Measurements from ENCODE around the gene DNAJB8. TPM values are rescaled to one million over a fixed set of nuclear protein-coding genes. Genes with fewer than 3 reads are reported as not detected.

The DNAJB8 gene
- polyA plus RNA-seq, 2 of the 4 experiments (the other 2 are of a cell fraction), result not detected

- peak overlapping the region; percentile 68 to 86 for H3K27ac ChIP-seq
- H3K4me1 ChIP-seq, result peaks cover 25% of the 10 kb centered on the region
- H3K9me3 ChIP-seq, result no peaks in the 10 kb centered on the region
- TF ChIP-seq MYC (IDR thresholded peaks at IDR 0.05; ENCODE audit: borderline replicate concordance, low read length) (no peak), NPAS2 (CRISPR knock-in tag; IDR thresholded peaks at IDR 0.05; ENCODE audit: borderline replicate concordance) (no peak), ZC3H11A (IDR thresholded peaks at IDR 0.05) (no peak), JUNB (IDR thresholded peaks at IDR 0.05) (no peak), POLR2AphosphoS2 (conservative IDR thresholded peaks at IDR 0.05; ENCODE audit: low read length) (no peak), MAFK (IDR thresholded peaks at IDR 0.05; ENCODE audit: partially characterized antibody) (no peak), TFCP2L1 (CRISPR knock-in tag; IDR thresholded peaks at IDR 0.05) (no peak), RARB (CRISPR knock-in tag; IDR thresholded peaks at IDR 0.05) (no peak), NFE2L2 (conservative IDR thresholded peaks at IDR 0.05; ENCODE audit: low read length) (no peak), ZFP36 (IDR thresholded peaks at IDR 0.05; ENCODE audit: borderline replicate concordance, partially characterized antibody) (no peak), POLR2A (IDR thresholded peaks at IDR 0.05; ENCODE audit: low read length) (no peak), CHD2 (IDR thresholded peaks at IDR 0.05; ENCODE audit: low read length, partially characterized antibody) (no peak), EHF (CRISPR knock-in tag; IDR thresholded peaks at IDR 0.05) (no peak), PBX3 (IDR thresholded peaks at IDR 0.05) (no peak), RFX5 (IDR thresholded peaks at IDR 0.05) (no peak), EP300 (IDR thresholded peaks at IDR 0.05) (no peak)
- TF ChIP-seq, protein P1, sequence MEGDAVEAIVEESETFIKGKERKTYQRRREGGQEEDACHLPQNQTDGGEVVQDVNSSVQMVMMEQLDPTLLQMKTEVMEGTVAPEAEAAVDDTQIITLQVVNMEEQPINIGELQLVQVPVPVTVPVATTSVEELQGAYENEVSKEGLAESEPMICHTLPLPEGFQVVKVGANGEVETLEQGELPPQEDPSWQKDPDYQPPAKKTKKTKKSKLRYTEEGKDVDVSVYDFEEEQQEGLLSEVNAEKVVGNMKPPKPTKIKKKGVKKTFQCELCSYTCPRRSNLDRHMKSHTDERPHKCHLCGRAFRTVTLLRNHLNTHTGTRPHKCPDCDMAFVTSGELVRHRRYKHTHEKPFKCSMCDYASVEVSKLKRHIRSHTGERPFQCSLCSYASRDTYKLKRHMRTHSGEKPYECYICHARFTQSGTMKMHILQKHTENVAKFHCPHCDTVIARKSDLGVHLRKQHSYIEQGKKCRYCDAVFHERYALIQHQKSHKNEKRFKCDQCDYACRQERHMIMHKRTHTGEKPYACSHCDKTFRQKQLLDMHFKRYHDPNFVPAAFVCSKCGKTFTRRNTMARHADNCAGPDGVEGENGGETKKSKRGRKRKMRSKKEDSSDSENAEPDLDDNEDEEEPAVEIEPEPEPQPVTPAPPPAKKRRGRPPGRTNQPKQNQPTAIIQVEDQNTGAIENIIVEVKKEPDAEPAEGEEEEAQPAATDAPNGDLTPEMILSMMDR (IDR thresholded peaks at IDR 0.05), result no peak
- H3K4me2 ChIP-seq, result peak overlapping the region; percentile 66
- DNase-seq (ENCODE audit: low read depth in 1 of 2, low spot score in 1 of 2) (no peak), ATAC-seq (peak in 1 of 2 experiments; percentile 13; a peak in 2 of 6 replicates), FAIRE-seq (no peak)
- no peak overlapping the region for H3K4me3 ChIP-seq
- ChIA-PET POLR2A (no interaction called here), CTCF (interaction anchor here (0.6 to 2.4 kb wide), 3 partner anchors 10 to 409 kb away, joined by 3 to 10 read pairs (median 4); no protein-coding TSS in a partner anchor)
- WGBS (ENCODE audit: missing lambda C conversion rate), result 84% methylated on average over 8 of the region's 19 CpGs
Observed at GRCh38 chr3:128415773-128416577, 50.7 kb downstream of the DNAJB8 start.

DNA sequence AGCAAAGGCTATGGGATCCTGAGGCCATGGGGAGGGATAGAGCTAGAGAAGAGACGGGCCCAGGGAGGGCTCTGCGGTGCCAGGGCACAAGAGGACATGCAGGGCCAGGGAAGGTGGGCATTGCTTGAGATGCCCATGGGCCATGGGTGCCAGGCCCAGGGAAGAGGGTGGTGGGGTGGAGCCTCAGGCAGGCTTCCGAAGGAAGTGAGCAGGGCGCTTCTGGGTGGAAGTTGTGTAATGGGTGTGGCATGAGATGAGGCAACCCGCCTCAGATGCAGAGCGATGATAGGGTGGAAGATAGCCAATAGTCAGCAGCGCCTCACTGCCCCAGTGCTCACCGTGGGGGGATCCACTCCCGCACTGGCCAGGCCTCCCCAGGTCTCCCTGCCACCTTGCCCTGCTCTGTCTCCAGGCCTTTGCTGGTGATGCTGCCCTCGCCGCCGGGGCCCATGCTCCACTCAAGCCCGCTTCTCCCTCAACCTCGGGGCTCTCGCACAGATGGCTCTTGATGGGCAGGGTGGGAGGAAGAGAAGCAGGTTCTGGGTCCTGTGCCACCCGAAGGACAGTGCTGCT is 51.4 kb downstream of the DNAJB8 start:
- TF ChIP-seq, protein P1 (IDR thresholded peaks at IDR 0.05), result no peak
- TF ChIP-seq CBX8 (IDR thresholded peaks at IDR 0.05), result no peak
- TF ChIP-seq POLR2AphosphoS2 (conservative IDR thresholded peaks at IDR 0.05; ENCODE audit: low read length), result no peak
- TF ChIP-seq BHLHE40 (IDR thresholded peaks at IDR 0.05; ENCODE audit: low read depth, low read length), result no peak
- TF ChIP-seq POLR2A (IDR thresholded peaks at IDR 0.05; ENCODE audit: low read length), result no peak
- TF ChIP-seq MAZ (IDR thresholded peaks at IDR 0.05; ENCODE audit: borderline replicate concordance, low read depth, low read length), result no peak
- TF ChIP-seq FOXS1 (CRISPR knock-in tag; IDR thresholded peaks at IDR 0.05), result no peak
- TF ChIP-seq CBX2 (IDR thresholded peaks at IDR 0.05; ENCODE audit: borderline replicate concordance, low read depth), result no peak
- TF ChIP-seq, protein P2, sequence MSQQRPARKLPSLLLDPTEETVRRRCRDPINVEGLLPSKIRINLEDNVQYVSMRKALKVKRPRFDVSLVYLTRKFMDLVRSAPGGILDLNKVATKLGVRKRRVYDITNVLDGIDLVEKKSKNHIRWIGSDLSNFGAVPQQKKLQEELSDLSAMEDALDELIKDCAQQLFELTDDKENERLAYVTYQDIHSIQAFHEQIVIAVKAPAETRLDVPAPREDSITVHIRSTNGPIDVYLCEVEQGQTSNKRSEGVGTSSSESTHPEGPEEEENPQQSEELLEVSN (IDR thresholded peaks at IDR 0.05; ENCODE audit: borderline replicate concordance, low read depth), result no peak
- no peak for TF ChIP-seq SREBF2 (IDR thresholded peaks at IDR 0.05)
- TF ChIP-seq MYC (IDR thresholded peaks at IDR 0.05; ENCODE audit: borderline replicate concordance, low read length), result no peak
- TF ChIP-seq HMGXB4 (CRISPR knock-in tag; IDR thresholded peaks at IDR 0.05; ENCODE audit: borderline replicate concordance), result no peak
- no peak for TF ChIP-seq PBX3 (IDR thresholded peaks at IDR 0.05)
- Histone ChIP-seq H3K9me3 (no peaks in the 10 kb centered on the region), H3K4me1 (peaks cover 25% of the 10 kb centered on the region), H3K27ac (peak overlapping the region in 1 of 2 experiments; percentile 86; a peak in 3 of 6 replicates), H3K4me2 (no peak overlapping the region), H3K4me3 (no peak overlapping the region)
- ChIA-PET CTCF (interaction anchor here (0.6 to 2.4 kb wide), 2 partner anchors 16 to 410 kb away, joined by 3 to 10 read pairs; no protein-coding TSS in a partner anchor), POLR2A (no interaction called here)
- no peak for ATAC-seq
- DNase-seq (ENCODE audit: low read depth in 1 of 2, low spot score in 1 of 2), result no peak
- 95% methylated on average over 12 of the region's 16 CpGs for WGBS (ENCODE audit: missing lambda C conversion rate)
- no peak for FAIRE-seq

Measured in A549 (cell line).